OCI-LY1 (cell line): ENCODE results near the gene KCNK3.

ENCODE experiments used
- CTCF ChIP-seq: fragments of 200-600 bp; sonication (generic), shearing (Covaris generic); IDR thresholded peaks from 2 replicates; pipeline ENCODE4 v1.5.1; 2017; ENCODE audit warnings: mild to moderate bottlenecking, antibody characterized with exemption, low read length, moderate library complexity, mixed read lengths
- EZH2 ChIP-seq: fragments of 200-600 bp; sonication (generic), shearing (Covaris generic); IDR thresholded peaks from 2 replicates; pipeline ENCODE4 v1.8.0; 2017; ENCODE audit warnings: borderline replicate concordance, mixed run types, mild to moderate bottlenecking, antibody characterized with exemption, low read length, moderate library complexity, mixed read lengths

GRCh38 chr2:26776195-26776800, 83.8 kb downstream of the KCNK3 start:
- no peak for TF ChIP-seq CTCF
- no peak for TF ChIP-seq EZH2
